ENCODE results near the gene HMG20A. TPM values are rescaled to one million over a fixed set of nuclear protein-coding genes. Genes with fewer than 3 reads are reported as not detected.

The HMG20A gene
- total RNA-seq, 2 experiments from 2014 or later = 36.4 to 46.3 TPM

DNA sequence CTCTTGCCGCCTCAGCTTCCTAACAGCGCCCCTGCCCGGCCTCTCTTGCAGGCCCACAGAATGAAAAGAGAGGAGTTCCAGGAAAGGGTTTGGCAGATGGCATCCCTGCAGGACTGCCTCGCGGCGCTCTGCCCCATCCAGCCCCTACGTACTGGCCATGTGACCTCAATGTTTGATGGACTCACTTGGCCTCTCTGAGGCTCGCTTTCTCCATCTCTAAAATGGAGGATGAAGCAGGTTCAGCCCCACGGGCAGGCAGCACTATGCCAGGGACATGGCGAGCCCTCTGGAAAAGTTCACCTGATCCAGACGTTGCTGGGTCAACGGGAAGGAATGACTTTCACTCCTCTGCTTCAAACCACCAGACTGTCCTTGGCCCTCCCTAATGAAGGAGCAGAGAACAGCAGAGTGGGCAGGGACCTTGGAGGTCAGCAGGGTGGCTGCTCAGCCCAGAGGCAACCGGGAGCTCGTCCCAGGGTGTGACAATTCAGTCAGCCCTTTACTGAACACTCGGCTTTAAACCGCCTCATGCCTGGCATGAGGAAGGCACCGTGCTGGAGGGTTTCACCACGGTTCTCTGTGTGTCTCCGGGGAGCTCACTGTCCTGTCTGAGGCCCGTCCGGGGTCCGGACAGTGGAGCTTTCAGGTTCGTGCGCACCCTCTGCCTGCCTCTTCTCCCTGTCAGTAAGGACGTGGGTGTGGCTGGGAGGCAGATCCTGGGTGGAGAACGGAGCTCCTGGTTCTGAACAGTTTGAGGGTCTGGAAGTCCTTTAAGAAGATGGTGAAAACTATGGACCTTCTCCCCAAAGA, 110.7 kb downstream of the HMG20A start:
- Mint-ChIP-seq H3K4me3 (no peak overlapping the region), H3K27me3 (peaks cover 9% of the 10 kb centered on the region), H3K36me3 (no peaks in the 10 kb centered on the region), H3K4me1 (no peaks in the 10 kb centered on the region), H3K9me3 (ENCODE audit: low read depth) (no peaks in the 10 kb centered on the region), H3K27ac (no peak overlapping the region)
- DNase-seq = no peak
- CTCF ChIA-PET = interaction anchor here (0.6 to 1.9 kb wide), 2 partner anchors 12 to 472 kb away, joined by 3 to 12 read pairs; no protein-coding TSS in a partner anchor
- no peak for ATAC-seq

DNA sequence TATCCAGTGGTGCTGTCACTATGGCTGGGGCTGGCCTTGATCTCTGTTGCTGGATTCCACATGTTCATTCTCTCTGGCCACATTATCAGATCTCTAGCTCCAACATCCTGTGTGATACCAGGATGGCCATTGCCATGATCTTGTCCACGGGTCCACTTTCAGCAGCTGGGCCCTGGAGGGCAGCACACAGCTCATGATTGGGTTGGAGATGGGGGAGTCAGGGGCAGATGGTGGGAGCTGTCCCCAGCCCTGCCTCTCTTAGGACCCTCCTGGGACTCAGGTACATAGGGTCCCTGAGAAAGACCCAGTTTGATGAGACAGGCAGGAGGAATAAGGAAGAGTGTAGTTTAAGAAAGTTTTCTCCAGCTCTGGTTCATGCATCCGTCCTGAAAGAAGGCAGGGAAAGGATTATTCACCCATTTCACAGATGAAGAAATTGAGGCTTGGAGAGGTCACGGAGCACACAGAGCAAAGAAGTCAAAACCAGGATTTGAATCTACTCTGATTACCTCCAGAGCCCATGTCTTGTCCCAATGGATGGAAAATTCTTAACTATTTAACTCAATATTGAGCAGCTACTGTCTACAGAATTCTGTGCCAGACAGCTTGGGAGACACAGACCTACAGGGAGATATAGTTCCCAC, 111.5 kb downstream of the HMG20A start:
- no peak for ATAC-seq
- no peak for DNase-seq
- CTCF ChIA-PET = interaction anchor here (1.9 kb wide), 1 partner anchor 11 kb away, joined by 12 read pairs; no protein-coding TSS in a partner anchor
- H3K4me1 Mint-ChIP-seq = no peaks in the 10 kb centered on the region
- H3K27me3 Mint-ChIP-seq = peaks cover 9% of the 10 kb centered on the region
- no peak overlapping the region for H3K27ac Mint-ChIP-seq
- no peaks in the 10 kb centered on the region for H3K36me3 Mint-ChIP-seq
- no peaks in the 10 kb centered on the region for H3K9me3 Mint-ChIP-seq (ENCODE audit: low read depth)
- H3K4me3 Mint-ChIP-seq = no peak overlapping the region

DNA sequence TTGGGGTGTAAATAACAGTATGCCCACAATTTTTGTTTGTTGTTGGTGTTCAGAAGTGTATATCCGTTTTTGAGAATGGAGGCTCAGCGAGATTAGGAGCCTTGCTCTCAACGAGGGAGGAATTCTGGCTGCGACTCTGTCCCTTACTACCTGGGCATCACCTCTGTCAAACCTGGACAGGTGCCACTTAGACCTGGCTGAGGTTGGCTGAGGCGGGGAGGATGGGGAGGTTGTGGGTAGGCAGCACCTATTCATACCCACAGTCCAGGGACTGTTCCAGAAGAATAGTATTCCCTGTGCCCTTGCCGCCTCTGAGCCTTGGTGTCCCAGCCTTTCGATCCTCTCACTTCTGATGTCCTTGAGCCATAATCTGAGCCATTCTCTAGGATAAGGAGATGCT, 112.2 kb downstream of the HMG20A start:
- H3K4me3 Mint-ChIP-seq = no peak overlapping the region

DNA sequence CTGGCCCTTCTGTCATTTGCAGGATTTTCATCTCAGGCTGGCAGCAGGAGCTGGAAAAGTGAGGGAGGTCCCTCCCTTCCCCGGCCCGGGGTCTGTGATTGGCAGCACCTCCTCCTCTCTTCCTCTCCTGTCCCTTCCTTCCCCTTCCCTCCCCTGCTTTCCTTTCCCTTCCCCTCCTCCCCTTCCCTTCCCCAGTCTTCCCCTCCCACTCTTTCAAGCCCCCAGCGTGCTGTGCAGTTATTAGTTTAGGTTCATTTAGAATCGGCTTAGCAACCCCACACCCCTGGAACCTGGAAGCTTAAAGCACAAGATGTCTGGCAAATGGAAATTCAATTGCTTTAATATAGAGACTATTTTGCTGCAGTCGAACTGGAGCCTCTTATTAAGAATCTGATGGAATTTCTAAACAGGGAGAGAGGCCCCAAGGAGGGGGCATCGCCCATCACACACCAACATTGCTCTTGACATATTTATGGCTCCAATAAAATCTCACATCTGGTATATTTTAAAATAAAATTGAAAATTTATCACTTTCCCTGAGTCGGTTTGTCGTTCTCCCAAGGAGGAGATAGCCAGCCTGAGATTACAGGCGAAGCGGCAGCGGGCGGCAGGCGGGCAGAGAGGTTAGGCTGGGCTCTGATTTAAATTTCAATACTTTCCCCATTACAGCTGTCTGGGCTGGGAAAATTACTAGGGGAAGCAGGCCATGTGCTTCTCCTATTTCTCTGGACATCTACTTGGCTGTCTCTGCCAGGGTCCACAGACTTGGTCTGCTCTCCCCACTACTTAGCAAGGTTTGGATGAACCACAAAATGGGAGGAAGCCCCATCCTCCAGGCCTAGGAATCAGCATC, 113.1 kb downstream of the HMG20A start:
- Mint-ChIP-seq H3K36me3 (no peaks in the 10 kb centered on the region), H3K4me3 (no peak overlapping the region), H3K27me3 (peaks cover 14% of the 10 kb centered on the region), H3K4me1 (no peaks in the 10 kb centered on the region), H3K27ac (no peak overlapping the region), H3K9me3 (ENCODE audit: low read depth) (no peaks in the 10 kb centered on the region)
- CTCF ChIA-PET = no interaction called here
- DNase-seq = no peak
- no peak for ATAC-seq

More for the DNA sequence above, 112.2 kb downstream of the HMG20A start:
- H3K27ac Mint-ChIP-seq = no peak overlapping the region
- H3K27me3 Mint-ChIP-seq = peaks cover 11% of the 10 kb centered on the region
- no peaks in the 10 kb centered on the region for H3K36me3 Mint-ChIP-seq
- H3K9me3 Mint-ChIP-seq (ENCODE audit: low read depth) = no peaks in the 10 kb centered on the region
- DNase-seq = no peak
- no peaks in the 10 kb centered on the region for H3K4me1 Mint-ChIP-seq
- no peak for ATAC-seq
- CTCF ChIA-PET = interaction anchor here (1.9 kb wide), 1 partner anchor 11 kb away, joined by 12 read pairs; no protein-coding TSS in a partner anchor

Other genes with a start within 250 kb of the HMG20A start
- 10 to 100 TPM; 29.1 to 33.0 TPM for gene PEAK1, start 784 bp upstream of the HMG20A start, total RNA-seq
- gene LINGO1, start 212.0 kb downstream of the HMG20A start, total RNA-seq = not detected